ENCODE data around the gene GPR4.
"Not testable (repeated sequence)": the region's sequence is repeated elsewhere in the genome, so short reads cannot be mapped to it uniquely, and the experiment has no call there.

GPR4 gene

DNA sequence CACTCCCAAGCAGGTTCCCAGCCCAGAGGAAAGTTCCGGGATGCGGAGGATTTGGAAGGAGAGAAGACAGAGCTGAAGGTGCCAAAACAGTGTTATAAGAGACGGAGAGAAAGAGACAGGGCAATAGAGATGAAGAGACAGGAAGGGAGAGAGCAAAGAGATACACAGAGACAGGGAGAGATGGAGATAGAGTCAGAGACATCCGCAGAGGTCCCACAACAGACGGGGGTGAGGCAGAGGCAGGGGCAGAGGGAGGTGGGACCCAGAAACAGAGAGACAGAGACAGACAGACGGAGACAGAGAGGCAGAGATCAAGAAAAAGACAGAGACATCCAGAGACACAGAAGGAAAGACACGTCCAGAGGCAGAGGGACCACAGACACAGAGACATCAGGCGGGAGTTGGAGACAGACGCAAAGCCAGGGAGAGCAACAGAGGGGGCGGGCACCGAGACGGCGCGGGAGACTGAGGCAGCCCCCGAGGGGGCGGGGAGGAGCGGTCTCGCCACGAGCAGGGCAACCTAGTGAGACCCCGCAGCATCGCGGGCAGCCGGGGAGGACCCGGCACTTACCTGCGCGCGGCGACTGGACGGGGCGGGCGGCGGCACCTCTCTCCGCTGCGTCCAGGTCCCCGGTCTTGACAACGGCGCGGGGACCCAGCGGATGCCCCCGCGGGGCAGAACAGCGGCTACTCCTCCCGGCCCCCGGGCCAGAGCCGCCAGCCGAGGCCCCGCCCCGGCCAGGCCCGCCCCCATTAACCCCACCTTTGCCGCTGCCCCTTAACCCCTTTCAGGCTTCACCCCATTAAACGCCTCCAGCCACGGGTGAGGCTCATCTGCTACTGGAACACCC lies at the start of gene GPR4:
Gene GPR4 (minus strand): TSS at position 689 of the 851 bp plus-strand sequence. CDS start 10,346 bp downstream, outside the sequence.
- DNase-seq, result no peak

- DNase-seq, result no peak
Measured at GRCh38 chr19:45650722-45651121, 48.7 kb upstream of the GPR4 start.

- no peak for DNase-seq
Measured at GRCh38 chr19:45646345-45646698, 44.3 kb upstream of the GPR4 start.

DNA sequence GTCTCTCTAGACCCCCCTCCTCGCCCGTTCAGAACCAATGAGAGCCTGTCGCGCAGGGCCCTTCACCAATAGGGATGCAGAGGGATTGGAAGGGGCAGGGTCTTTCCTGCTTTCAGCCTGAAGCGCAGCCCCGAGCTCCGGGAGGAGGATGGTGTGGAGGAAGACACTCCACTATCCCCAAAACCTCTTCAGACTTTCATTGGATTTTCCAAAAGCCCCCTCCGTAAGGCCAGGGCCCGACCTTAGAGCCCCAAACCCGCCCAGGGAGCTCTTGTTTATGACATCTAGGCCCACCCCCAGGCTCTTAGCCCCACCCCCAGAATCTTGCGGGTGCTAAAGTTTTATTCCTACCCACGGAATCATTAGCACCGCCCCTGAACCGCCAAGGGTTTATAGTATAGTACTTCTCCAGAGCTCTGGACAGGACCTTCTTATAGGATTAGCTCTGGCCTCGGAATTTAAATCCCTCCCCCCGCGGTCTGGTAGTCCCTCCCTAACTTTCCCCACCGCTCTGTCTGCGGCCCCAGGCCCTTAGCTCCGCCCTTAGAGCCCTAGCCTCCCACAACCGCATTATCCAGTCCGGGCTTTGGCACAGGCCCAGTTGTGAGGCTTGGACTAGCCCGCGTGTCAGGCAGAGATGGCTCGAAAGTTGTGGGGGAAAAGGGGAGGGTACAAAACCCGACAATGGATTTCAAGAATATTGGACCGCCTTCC lies 43.8 kb upstream of the GPR4 start:
- peak; percentile 94 for DNase-seq

DNA sequence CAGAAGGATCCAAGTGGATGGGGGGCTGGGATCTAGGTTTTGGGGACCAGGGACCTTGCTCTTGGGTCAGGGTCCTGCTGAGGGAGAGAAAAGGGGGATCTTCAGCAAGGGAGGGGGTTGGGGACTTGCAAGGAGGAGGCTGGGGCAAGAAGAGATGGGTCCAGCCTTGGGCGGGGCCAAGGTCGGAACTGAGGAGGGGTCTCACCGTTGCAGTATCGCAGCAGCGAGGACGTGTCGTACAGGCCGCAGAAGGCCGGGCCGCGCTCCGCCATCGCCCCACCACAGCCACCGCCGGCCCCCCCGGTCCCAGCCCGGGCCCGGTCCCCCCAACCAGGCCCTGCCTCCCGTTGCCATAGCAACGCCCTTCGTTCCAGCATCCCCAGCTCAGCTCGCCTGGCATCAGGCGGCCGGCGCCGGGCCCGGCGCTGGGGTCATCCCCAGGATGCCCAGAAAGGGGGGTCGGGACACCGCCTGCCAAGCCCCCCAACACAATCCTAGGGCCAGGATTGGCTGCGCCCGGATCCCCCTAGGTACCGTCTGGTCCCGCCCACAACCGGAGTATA lies 43.1 kb upstream of the GPR4 start:
- DNase-seq, result no peak

GRCh38 chr19:45643927-45644771 lies 42.1 kb upstream of the GPR4 start:
- no peak for DNase-seq

DNA sequence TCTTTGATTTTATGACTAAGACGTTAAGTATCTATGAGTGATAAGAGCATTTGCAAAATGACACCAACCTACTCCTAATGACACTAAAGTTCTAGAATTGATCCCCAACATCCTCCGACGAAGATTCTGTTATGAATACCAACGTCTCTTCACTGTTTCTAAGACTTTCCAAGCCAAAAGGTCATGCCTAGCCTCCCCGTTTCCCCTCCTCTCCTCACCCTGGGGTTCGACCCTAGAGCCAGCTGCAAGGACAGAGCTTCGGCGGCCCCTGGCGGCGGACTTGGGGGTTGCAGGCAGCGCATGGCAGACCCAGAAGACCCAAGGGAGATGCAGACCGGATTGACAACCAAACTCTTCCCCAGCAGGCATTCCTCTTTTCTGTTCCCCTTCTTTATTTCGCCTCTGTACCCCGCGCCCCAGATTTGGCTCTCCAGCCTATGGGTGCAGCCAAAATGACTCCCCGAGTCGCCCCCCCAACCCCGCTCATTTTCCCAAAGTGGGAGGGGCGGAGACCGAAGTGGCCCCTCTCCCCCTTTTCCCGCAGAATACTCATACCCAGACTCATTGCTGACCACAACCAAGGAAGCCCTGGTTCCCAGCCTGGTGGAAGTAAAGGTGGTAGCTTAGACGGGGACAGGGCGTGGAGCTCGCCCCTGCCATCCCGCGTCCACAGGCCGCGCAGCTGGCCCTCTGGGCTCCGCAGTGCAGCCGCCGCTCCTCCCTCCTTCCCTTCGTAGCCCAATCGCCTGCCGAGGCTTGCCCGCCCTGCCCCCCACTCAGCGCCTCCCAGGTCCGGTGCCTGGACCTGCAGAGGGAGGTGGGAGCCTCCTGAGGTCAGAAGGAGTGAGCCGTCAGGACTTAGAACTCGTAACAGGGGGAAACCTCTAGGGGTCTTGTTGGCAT lies 41.3 kb upstream of the GPR4 start:
- peak; percentile 74 for DNase-seq

DNA sequence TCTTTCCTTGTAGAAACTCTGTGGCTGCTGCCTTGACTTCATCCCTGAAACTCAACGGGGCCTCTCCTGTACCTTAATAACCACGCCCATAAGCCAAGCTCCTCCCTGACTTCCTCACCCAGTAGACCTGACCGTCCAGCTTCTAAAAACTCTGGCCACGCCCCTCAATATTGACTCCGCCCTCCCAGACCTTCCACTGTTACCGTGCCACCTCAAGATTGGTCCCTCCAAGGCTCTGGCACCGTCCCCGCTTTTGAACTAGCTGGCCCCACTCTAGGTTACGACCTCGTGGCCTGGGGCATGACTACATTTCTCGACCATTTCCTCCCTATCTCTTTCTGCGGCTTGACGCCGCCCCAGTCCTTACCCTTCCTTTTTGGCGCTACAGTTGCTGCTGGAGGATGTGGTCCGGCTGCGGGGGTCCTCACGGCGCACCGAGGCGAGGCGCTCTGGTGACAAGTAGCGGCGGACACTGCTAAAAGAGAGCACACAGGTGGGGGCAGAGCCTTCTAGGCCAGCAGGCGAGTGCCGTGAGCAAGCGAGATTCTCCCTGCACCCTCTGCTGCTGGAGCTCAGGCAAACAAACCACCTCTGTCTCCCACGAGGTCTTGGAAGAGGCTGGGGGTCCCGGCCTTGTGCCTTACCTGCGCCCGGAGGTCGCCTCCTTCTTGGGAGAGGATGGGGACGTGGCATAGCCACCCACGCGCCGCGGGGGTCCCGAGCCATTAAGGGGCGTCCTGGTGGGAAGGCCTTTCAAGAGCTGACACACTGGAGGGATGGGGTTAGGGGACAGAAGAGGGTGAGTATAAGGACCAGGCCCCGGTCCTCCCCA lies 39.5 kb upstream of the GPR4 start:
- DNase-seq, result peak; percentile 67

DNA sequence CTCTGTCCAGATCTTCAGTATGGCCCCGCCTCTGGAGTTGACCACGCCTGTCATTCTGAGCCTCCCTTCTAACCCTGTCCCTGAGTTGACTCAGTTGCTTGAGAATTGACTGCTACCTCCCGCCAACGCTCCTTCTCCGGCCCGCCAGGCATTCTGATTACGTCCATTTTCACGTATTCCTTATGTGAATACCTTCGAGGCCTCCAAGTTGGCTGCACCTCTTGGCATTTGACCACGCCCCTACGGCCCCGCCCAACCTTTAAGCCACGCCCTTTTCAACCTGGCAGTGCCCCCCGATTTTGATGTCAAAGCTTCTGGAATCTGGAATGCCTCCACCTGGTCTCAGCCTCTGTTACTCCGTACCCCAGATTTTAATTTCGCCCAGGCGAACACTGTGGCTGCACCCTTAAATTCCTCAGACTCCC lies 38.8 kb upstream of the GPR4 start:
- no peak for DNase-seq

DNA sequence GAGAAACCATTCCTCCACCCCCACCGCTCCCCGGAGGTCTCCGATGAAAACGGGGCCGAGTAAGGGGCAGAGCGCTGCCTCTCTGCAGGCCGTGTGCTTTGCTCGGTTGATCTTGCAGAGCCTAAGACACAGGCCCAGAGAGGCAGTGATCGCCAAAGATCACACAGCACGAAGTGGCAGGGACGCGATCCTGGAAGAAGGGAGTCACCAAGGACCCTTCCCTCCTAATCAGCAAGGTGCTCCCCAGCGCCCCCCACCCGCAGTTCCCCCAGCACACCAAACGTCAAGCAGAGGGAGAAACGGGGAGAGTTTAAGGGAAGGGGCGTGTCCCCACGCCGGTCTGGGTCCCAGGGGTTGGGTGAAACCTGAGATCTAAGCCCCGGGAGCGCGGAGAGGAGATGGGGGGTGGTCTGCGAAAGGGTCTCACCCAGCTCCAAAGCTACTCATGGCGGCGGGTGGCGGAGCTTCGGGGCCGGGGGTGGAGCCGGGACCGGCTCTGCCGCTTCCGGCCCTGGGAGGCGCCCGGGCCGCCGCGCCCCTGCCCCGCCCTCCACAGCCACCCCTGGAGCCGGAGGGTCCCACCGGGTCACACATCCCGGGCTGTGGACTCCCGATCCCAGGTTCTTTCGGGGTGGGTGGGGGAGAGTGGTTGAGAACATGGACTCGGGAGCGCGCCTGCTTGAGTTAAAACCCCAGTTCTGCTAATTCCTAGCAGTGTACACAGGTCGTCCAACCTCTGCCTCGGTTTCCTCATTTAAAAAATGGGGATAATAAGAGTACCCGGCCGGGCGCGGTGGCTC lies 37.1 kb upstream of the GPR4 start, which contains the start of gene EML2:
Gene EML2 (minus strand): TSS at position 468 of the 800 bp plus-strand sequence. CDS start 21 bp downstream, at position 447.
- DNase-seq, result peak; percentile 35

DNA sequence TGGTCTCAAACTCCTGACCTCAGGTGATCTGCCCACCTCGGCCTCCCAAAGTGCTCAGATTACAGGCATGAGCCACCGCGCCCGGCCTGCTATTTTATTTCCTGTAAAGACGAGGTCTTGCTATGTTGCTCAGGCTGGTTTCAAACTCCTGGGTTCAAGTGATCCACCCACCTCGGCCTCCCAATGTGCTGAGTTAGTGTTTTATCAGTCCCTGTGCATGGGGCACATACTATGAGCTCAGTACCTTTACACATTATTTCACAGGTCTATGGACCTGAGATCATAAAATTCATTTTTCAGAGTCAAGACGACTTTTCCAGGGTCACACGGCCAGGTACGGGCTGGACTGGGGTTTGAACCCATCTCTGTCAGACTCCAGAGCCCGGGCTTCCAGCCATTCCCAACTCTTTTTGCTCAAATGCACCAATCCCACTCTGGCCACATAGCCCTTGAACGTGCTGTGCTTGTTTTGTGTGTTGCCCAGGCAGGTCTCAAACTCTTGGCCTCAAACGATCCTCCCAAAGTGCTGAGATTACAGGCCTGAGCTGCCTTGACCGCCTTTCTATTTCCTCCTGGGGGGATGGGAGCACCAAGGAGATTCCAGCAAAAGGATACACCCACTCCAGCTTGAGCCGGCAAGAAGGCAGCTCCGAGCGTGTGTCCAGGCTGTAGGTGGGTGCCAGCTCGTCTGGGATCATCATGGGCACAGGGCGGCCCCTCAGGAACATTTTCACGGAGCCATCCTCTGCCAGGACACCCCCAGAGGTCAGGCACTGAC lies 36.1 kb upstream of the GPR4 start:
- peak; percentile 34 for DNase-seq

DNA sequence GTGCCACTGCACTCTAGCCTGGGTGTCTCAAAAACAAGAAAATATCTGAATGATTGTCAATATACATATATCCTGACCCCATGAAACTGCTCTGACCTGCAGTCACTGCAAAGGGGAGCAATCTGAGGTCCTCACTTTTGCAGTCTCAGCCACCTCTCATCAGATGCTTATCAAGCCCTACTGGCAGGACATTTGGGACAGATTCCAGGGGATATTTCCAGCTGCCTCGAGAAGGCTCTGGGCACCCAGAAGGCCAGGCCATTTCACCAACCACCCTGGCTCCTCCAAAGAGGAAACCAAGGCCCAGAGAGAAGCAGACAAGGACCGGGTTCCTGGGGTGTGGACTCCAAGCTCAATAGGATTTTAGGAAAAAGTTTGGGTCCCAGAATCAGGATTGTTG lies 34.9 kb upstream of the GPR4 start:
- no peak for DNase-seq

- DNase-seq, result no peak
Measured at GRCh38 chr19:45636275-45636674, 34.3 kb upstream of the GPR4 start.

- DNase-seq, result peak; percentile 82
Measured at GRCh38 chr19:45632468-45633196, 30.6 kb upstream of the GPR4 start.

DNA sequence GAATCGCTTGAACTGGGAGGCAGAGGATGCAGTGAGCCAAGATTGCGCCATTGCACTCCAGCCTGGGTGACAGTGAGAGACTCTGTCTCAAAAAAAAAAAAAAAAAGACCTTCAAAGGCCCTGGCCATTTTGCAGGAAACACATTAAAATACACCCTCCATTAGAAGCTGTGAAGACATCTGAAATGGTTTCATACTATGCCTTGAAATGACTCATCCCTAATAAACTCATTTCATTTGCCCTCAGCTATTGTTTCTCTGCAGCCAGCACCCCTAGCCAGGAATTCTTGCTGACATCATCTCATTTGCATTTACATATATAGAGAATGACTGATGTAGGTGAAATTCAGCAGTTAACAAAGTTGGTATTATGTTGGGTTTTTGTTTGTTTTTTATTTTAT lies 28.5 kb upstream of the GPR4 start:
- DNase-seq, result peak; percentile 96

DNA sequence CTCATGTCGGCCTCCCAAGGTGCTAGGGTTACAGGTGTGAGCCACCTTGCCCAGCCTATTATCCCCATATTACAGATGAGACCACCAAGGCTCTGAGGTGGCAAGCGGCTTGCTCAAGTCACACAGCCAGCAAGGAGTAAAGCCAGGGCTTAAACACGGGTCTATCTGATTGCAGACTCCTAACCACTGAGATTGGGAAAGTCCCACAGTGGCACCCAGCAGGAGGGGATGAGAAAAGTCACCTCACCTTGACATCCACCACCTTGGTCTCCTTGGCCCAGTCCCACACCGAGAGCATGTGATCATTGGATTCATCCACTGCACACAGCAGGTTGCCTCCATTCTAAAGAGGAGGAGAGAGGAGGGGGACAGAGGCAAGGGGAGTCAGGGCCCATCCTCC lies 27.7 kb upstream of the GPR4 start:
- DNase-seq, result no peak

DNA sequence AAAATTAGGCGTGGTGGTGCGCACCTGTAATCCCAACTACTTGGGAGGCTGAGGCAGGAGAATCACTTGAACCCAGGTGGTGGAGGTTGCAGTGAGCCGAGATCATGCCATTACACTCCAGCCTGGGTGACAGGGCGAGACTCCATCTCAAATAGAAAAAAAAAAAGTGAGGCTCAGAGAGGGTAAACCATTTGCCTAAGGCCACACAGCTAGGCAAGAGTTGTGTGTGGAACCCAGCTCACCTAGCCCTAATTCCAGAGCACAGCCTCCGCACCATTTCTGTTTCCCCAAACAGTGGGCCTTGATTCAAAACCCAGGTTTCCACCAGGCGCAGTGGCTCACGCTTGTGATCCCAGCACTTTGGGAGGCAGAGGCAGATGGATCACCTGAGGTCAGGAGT lies 26.2 kb upstream of the GPR4 start:
- DNase-seq, result not testable (repeated sequence)

DNA sequence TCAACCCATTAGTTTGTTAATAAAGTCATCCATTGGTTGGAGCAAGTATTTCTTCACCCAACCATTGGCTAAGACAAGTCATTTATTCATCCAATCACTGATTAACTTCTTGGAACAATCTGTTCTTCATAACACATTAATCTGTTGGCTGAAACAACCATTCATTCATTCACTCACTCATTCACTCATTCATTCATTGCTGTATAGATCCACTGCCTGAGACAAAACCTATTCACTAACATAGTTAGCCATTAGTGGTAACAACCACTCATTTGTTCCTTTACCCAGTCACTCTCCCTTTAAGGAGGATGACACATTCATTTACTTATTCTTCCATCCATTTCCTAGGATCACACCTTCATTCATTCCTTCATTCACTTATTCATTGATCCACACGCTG lies 22.0 kb upstream of the GPR4 start:
- no peak for DNase-seq

All from fibroblast of skin of right quadriceps (primary cell).